Astrocyte (in vitro differentiated cells and primary cell): ENCODE measurements around the gene COL6A6. TPM values are rescaled to one million over a fixed set of nuclear protein-coding genes. Genes with fewer than 3 reads are reported as not detected.

ENCODE experiments used
- DNase-seq: peaks from one replicate; pipeline ENCODE4 v3.0.0-alpha.2; 2010; ENCODE audit warnings: low read depth
- FAIRE-seq: peaks from 2 replicates; lab custom pipeline; 2011; peaks lifted over from hg19 to GRCh38; lab: Jason Lieb, UNC
- H2AFZ ChIP-seq: 2 replicates; pipeline ENCODE4 v1.6.0; 2012; ENCODE audit warnings: low read depth, low read length, inconsistent platforms
- H3K27ac ChIP-seq: 2 replicates; pipeline ENCODE4 v1.5.1; 2011; ENCODE audit warnings: low read depth, low read length, inconsistent platforms
- H3K27me3 ChIP-seq: 2 replicates; pipeline ENCODE4 v1.6.0; 2011; ENCODE audit warnings: low read length, inconsistent platforms; ENCODE audit not compliant: insufficient read depth
- H3K36me3 ChIP-seq: 2 replicates; pipeline ENCODE4 v1.5.1; 2011; ENCODE audit warnings: low read length, inconsistent platforms; ENCODE audit not compliant: insufficient read depth
- H3K4me1 ChIP-seq: 2 replicates; pipeline ENCODE4 v1.5.1; 2011; ENCODE audit warnings: low read length, inconsistent platforms; ENCODE audit not compliant: insufficient read depth
- H3K4me2 ChIP-seq: 2 replicates; pipeline ENCODE4 v1.6.0; 2012; ENCODE audit warnings: low read length, inconsistent platforms
- H3K4me3 ChIP-seq: 2 replicates; pipeline ENCODE4 v1.5.1; 2011; ENCODE audit warnings: low read depth, mild to moderate bottlenecking, low read length, inconsistent platforms; ENCODE audit not compliant: insufficient read depth
- H3K79me2 ChIP-seq: 2 replicates; pipeline ENCODE4 v1.6.0; 2012; ENCODE audit warnings: mild to moderate bottlenecking, low read length, inconsistent platforms; ENCODE audit not compliant: insufficient read depth
- H3K9ac ChIP-seq: 2 replicates; pipeline ENCODE4 v1.6.0; 2012; ENCODE audit warnings: mild to moderate bottlenecking, low read length, inconsistent platforms
- H3K9me3 ChIP-seq: 2 replicates; pipeline ENCODE4 v1.5.1; 2012; ENCODE audit warnings: low read depth, mild to moderate bottlenecking, low read length, inconsistent platforms; ENCODE audit not compliant: insufficient read depth
- H4K20me1 ChIP-seq: 2 replicates; pipeline ENCODE4 v1.6.0; 2012; ENCODE audit warnings: low read length, inconsistent platforms; ENCODE audit not compliant: insufficient read depth
- H3K27ac Mint-ChIP-seq: one replicate; pipeline ENCODE4 v1.8.0; 2021; ENCODE audit warnings: mild to moderate bottlenecking, mixed read lengths; ENCODE audit not compliant: unreplicated experiment
- H3K27me3 Mint-ChIP-seq: one replicate; pipeline ENCODE4 v1.8.0; 2021; ENCODE audit warnings: low read depth, mixed read lengths; ENCODE audit not compliant: unreplicated experiment
- H3K36me3 Mint-ChIP-seq: one replicate; pipeline ENCODE4 v1.8.0; 2021; ENCODE audit warnings: low read depth, mixed read lengths; ENCODE audit not compliant: unreplicated experiment
- H3K4me1 Mint-ChIP-seq: one replicate; pipeline ENCODE4 v1.8.0; 2021; ENCODE audit warnings: low read depth, mixed read lengths; ENCODE audit not compliant: unreplicated experiment
- H3K4me3 Mint-ChIP-seq: one replicate; pipeline ENCODE4 v1.8.0; 2021; ENCODE audit warnings: mild to moderate bottlenecking, moderate library complexity, mixed read lengths; ENCODE audit not compliant: unreplicated experiment
- H3K9me3 Mint-ChIP-seq: one replicate; pipeline ENCODE4 v1.8.0; 2021; ENCODE audit warnings: mild to moderate bottlenecking, mixed read lengths; ENCODE audit not compliant: unreplicated experiment
- EZH2 ChIP-seq: IDR thresholded peaks from 2 replicates; pipeline ENCODE4 v1.6.1; 2012; ENCODE audit warnings: mild to moderate bottlenecking, low read length, inconsistent platforms; ENCODE audit not compliant: insufficient read depth
- total RNA-seq: library from RNA; stranded (reverse); gene quantifications from 2 replicates; pipeline ENCODE4 v1.2.1, GENCODE V29; 2021
- TF ChIP-seq, protein P1 (sequence below): IDR thresholded peaks from 2 replicates; pipeline ENCODE4 v1.5.1; 2011; ENCODE audit warnings: low read depth, mild to moderate bottlenecking, inconsistent platforms, low read length, moderate library complexity; ENCODE audit not compliant: insufficient read depth

The COL6A6 gene
- total RNA-seq, 1 donor from 2014 or later: 0.09 TPM

DNA sequence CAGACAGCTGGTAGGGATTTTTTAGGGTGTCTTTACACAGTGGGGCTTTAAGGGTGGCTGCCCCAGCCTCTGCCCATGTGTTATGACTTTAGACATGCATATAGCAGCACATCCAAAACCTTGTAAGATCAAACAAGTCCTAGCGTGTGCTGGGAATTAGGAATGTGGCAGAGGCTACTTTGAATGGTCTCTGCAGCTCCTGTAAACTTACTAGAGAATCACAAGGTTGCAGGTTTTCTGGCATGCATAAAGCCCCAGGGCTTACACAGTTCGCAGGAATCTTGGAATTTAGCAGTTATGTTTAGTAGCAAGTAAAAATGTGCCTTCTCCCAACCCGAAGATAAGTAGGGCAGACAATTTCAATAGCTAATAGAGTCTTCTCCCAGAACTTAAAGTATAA is 46.9 kb upstream of the COL6A6 start:
- H3K9me3 Mint-ChIP-seq: peaks cover 9% of the 10 kb centered on the region
- FAIRE-seq (no peak), DNase-seq (no peak)
- H3K4me1 Mint-ChIP-seq: no peaks in the 10 kb centered on the region
- no peak for TF ChIP-seq EZH2
- TF ChIP-seq, protein P1, sequence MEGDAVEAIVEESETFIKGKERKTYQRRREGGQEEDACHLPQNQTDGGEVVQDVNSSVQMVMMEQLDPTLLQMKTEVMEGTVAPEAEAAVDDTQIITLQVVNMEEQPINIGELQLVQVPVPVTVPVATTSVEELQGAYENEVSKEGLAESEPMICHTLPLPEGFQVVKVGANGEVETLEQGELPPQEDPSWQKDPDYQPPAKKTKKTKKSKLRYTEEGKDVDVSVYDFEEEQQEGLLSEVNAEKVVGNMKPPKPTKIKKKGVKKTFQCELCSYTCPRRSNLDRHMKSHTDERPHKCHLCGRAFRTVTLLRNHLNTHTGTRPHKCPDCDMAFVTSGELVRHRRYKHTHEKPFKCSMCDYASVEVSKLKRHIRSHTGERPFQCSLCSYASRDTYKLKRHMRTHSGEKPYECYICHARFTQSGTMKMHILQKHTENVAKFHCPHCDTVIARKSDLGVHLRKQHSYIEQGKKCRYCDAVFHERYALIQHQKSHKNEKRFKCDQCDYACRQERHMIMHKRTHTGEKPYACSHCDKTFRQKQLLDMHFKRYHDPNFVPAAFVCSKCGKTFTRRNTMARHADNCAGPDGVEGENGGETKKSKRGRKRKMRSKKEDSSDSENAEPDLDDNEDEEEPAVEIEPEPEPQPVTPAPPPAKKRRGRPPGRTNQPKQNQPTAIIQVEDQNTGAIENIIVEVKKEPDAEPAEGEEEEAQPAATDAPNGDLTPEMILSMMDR: no peak
- Histone ChIP-seq H3K4me1 (no peaks in the 10 kb centered on the region), H3K79me2 (no peaks in the 10 kb centered on the region), H3K27me3 (no peaks in the 10 kb centered on the region), H3K4me3 (no peak overlapping the region), H3K36me3 (no peaks in the 10 kb centered on the region), H2AFZ (no peak overlapping the region), H3K9me3 (no peaks in the 10 kb centered on the region), H3K9ac (no peak overlapping the region), H3K27ac (no peak overlapping the region), H4K20me1 (no peaks in the 10 kb centered on the region), H3K4me2 (no peak overlapping the region)
- H3K4me3 Mint-ChIP-seq: no peak overlapping the region
- no peak overlapping the region for H3K27ac Mint-ChIP-seq
- H3K36me3 Mint-ChIP-seq: no peaks in the 10 kb centered on the region
- no peaks in the 10 kb centered on the region for H3K27me3 Mint-ChIP-seq

DNA sequence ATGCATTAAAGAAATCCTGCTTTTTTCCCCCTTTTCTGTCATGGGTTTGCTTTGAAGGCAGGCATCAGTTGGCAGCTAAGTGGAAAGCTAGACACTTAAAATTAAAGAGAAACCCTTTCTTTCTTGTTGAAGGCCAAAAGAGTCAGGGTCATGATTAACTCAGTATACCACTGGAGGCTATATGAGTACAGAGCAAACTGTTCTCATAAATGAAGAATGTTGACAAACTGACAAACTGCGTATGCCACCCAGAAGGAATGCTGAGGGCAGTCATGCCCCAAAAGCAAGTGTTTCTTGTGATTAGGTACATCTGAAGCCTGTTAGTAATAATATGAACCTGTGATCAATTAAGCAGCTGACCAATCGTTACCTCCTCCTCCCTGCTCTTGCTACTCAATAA is 43.6 kb upstream of the COL6A6 start:
- Mint-ChIP-seq H3K36me3 (no peaks in the 10 kb centered on the region), H3K4me3 (no peak overlapping the region), H3K9me3 (peaks cover 16% of the 10 kb centered on the region), H3K27ac (no peak overlapping the region), H3K27me3 (peaks cover 4% of the 10 kb centered on the region), H3K4me1 (no peaks in the 10 kb centered on the region)
- Histone ChIP-seq H3K4me1 (no peaks in the 10 kb centered on the region), H3K27me3 (no peaks in the 10 kb centered on the region), H3K27ac (no peak overlapping the region), H3K9me3 (no peaks in the 10 kb centered on the region), H3K36me3 (no peaks in the 10 kb centered on the region), H3K4me2 (no peak overlapping the region), H4K20me1 (no peaks in the 10 kb centered on the region), H3K9ac (no peak overlapping the region), H2AFZ (no peak overlapping the region), H3K4me3 (no peak overlapping the region), H3K79me2 (no peaks in the 10 kb centered on the region)
- no peak for TF ChIP-seq EZH2
- TF ChIP-seq, protein P1: no peak
- DNase-seq: no peak
- no peak for FAIRE-seq

DNA sequence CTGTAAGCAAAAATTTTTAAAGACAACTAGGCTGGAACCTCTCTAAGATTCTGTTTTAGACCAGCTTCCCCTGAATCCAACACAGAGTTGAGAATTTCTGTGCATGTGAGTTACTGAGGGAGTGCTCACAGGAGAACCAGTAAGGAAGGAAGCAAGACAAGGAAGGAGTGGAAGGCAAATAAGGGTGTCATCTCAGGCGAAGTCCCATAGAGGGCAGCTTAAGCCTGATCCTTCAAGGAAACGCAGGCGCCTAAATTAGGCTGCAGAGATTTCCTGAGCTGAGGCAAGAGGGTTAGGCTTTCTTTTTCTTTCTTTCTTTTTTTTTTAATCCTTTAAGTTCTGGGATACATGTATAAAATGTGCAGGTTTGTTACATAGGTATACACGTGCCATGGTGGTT is 36.2 kb upstream of the COL6A6 start:
- Histone ChIP-seq H3K27ac (no peak overlapping the region), H3K4me1 (no peaks in the 10 kb centered on the region), H3K9ac (no peak overlapping the region), H3K36me3 (no peaks in the 10 kb centered on the region), H3K9me3 (no peaks in the 10 kb centered on the region), H3K79me2 (no peaks in the 10 kb centered on the region), H3K27me3 (no peaks in the 10 kb centered on the region), H4K20me1 (no peaks in the 10 kb centered on the region), H3K4me3 (no peak overlapping the region), H3K4me2 (no peak overlapping the region), H2AFZ (no peak overlapping the region)
- Mint-ChIP-seq H3K27me3 (peaks cover 1% of the 10 kb centered on the region), H3K4me3 (no peak overlapping the region), H3K4me1 (no peaks in the 10 kb centered on the region), H3K27ac (no peak overlapping the region), H3K36me3 (no peaks in the 10 kb centered on the region), H3K9me3 (peaks cover 6% of the 10 kb centered on the region)
- DNase-seq: peak; percentile 32
- no peak for FAIRE-seq
- no peak for TF ChIP-seq EZH2
- TF ChIP-seq, protein P1: peak; percentile 10
